IgD-negative memory B cell (primary cell): ENCODE data around the gene MYG1. TPM values are rescaled to one million over a fixed set of nuclear protein-coding genes. Genes with fewer than 3 reads are reported as not detected.

Source experiments
- H3K27ac Mint-ChIP-seq, 3 donors: one replicate each; pipeline ENCODE4 v1.8.0; 2020 to 2022; ENCODE audit warnings: mild to moderate bottlenecking in 3 of 3, mixed read lengths in 3 of 3, moderate library complexity in 1 of 3
- H3K27me3 Mint-ChIP-seq: one replicate; pipeline ENCODE4 v1.8.0; 2021; ENCODE audit warnings: mixed read lengths
- H3K36me3 Mint-ChIP-seq: one replicate; pipeline ENCODE4 v1.8.0; 2020; ENCODE audit warnings: mild to moderate bottlenecking, mixed read lengths
- H3K4me1 Mint-ChIP-seq, 3 donors: one replicate each; pipeline ENCODE4 v1.8.0; 2020 to 2022; ENCODE audit warnings: mixed read lengths in 3 of 3, mild to moderate bottlenecking in 1 of 3
- H3K4me3 Mint-ChIP-seq, 4 donors: one replicate each; pipeline ENCODE4 v1.8.0; 2020 to 2022; ENCODE audit warnings: mild to moderate bottlenecking in 4 of 4, mixed read lengths in 4 of 4, moderate library complexity in 3 of 4
- H3K9me3 Mint-ChIP-seq, 3 donors: one replicate each; pipeline ENCODE4 v1.8.0; 2020 to 2021; ENCODE audit warnings: mixed read lengths in 3 of 3, mild to moderate bottlenecking in 1 of 3
- polyA plus RNA-seq: library from polyadenylated mRNA; unstranded; fragments of 300-500 nt; fragmentation: Illumina TruSeq; gene quantifications from one replicate; pipeline ENCODE4 v1.2.3, GENCODE V29; 2021

The MYG1 gene
- polyA plus RNA-seq, 1 donor from 2014 or later = 50.4 TPM

DNA sequence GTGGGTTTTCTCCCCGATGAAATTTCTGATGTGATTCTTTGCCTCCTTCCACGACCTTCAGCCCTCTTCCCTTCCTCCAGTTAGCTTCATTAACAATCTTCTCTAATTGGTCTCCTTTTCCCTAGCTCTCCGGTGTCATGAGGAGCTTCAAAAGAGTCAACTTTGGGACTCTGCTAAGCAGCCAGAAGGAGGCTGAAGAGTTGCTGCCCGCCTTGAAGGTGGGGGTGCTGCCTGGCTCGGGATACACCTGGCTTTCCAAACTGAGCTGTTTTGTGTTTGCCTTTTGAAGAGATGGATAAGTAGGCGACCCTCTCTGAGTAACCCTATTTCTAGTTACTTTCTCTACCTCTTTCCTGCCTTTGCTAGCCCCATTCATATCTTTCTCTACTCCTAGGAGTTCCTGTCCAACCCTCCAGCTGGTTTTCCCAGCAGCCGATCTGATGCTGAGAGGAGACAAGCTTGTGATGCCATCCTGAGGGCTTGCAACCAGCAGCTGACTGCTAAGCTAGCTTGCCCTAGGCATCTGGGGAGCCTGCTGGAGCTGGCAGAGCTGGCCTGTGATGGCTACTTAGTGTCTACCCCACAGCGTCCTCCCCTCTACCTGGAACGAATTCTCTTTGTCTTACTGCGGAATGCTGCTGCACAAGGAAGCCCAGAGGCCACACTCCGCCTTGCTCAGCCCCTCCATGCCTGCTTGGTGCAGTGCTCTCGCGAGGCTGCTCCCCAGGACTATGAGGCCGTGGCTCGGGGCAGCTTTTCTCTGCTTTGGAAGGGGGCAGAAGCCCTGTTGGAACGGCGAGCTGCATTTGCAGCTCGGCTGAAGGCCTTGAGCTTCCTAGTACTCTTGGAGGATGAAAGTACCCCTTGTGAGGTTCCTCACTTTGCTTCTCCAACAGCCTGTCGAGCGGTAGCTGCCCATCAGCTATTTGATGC, 30.6 kb upstream of the MYG1 start:
- Mint-ChIP-seq H3K4me1 (peaks cover 16 to 19% (median 19%) of the 10 kb centered on the region in 3 donors), H3K27me3 (no peaks in the 10 kb centered on the region), H3K27ac (peak overlapping the region; percentile 81 to 98 (median 94)), H3K9me3 (no peaks in the 10 kb centered on the region), H3K4me3 (peak overlapping the region; percentile 96 to 99 (median 98)), H3K36me3 (no peaks in the 10 kb centered on the region)

DNA sequence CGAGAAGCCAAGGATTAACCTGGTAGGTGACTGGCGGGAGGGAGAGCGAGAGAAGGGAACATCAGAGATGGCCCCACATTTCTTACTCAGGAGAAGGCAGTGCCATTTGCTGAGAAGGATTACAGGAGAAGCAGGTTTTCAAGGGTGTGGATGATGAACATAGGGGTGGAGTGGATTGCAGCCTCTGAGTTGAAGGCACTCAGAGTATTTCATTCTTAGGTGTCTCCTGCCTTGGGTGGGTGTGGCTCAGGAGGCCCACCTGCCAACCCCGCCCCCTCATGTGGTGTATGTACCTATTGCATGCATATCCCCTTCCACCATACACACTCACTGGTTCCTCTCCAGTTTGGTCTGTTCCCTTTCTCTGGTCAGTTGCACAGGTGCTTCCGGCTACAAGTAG, 25.1 kb upstream of the MYG1 start:
- H3K4me3 Mint-ChIP-seq = no peak overlapping the region
- H3K9me3 Mint-ChIP-seq = no peaks in the 10 kb centered on the region
- peaks cover 0 to 3% (median 2%) of the 10 kb centered on the region in 3 donors for H3K4me1 Mint-ChIP-seq
- peaks cover 1% of the 10 kb centered on the region for H3K36me3 Mint-ChIP-seq
- H3K27me3 Mint-ChIP-seq = no peaks in the 10 kb centered on the region
- no peak overlapping the region for H3K27ac Mint-ChIP-seq

GRCh38 chr12:53276511-53276910, 23.0 kb upstream of the MYG1 start:
- no peaks in the 10 kb centered on the region for H3K9me3 Mint-ChIP-seq
- H3K36me3 Mint-ChIP-seq = peaks cover 1% of the 10 kb centered on the region
- H3K27ac Mint-ChIP-seq = no peak overlapping the region
- no peak overlapping the region for H3K4me3 Mint-ChIP-seq
- H3K27me3 Mint-ChIP-seq = no peaks in the 10 kb centered on the region
- peaks cover 0 to 5% (median 2%) of the 10 kb centered on the region in 3 donors for H3K4me1 Mint-ChIP-seq

DNA sequence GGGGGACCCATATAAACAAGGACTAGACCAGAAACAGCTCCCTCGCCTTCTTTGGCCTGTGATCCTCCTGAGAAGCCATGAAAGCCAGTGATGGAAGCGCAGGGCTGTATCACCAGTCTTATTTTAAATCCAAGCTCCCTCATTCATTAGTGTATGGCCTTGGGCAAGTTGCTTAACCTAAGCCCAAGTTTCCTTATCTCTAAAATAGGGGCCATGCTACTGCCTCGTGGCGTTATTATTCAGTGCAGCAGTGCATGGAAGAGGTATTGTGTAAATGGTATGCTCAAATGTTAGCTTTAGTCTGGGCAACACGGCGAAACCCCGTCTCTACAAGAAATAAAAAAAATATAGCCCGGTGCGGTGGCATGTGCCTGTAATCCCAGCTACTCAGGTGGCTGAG, 21.5 kb upstream of the MYG1 start:
- Mint-ChIP-seq H3K36me3 (peaks cover 1% of the 10 kb centered on the region), H3K9me3 (no peaks in the 10 kb centered on the region), H3K4me1 (peaks cover 0 to 2% (median 2%) of the 10 kb centered on the region in 3 donors), H3K4me3 (no peak overlapping the region), H3K27me3 (no peaks in the 10 kb centered on the region), H3K27ac (peak overlapping the region in 1 of 3 donors; percentile 47)

GRCh38 chr12:53279283-53279869, 20.1 kb upstream of the MYG1 start:
- no peaks in the 10 kb centered on the region for H3K27me3 Mint-ChIP-seq

GRCh38 chr12:53279888-53280498, 19.5 kb upstream of the MYG1 start:
- Mint-ChIP-seq H3K9me3 (no peaks in the 10 kb centered on the region), H3K27me3 (no peaks in the 10 kb centered on the region), H3K4me1 (peaks cover 0 to 2% (median 0%) of the 10 kb centered on the region in 3 donors), H3K36me3 (no peaks in the 10 kb centered on the region), H3K27ac (no peak overlapping the region), H3K4me3 (no peak overlapping the region)

More at GRCh38 chr12:53279283-53279869, 20.1 kb upstream of the MYG1 start:
- no peaks in the 10 kb centered on the region for H3K9me3 Mint-ChIP-seq
- no peak overlapping the region for H3K27ac Mint-ChIP-seq
- H3K4me1 Mint-ChIP-seq = peaks cover 0 to 2% (median under 1%) of the 10 kb centered on the region in 3 donors
- H3K4me3 Mint-ChIP-seq = no peak overlapping the region
- no peaks in the 10 kb centered on the region for H3K36me3 Mint-ChIP-seq

DNA sequence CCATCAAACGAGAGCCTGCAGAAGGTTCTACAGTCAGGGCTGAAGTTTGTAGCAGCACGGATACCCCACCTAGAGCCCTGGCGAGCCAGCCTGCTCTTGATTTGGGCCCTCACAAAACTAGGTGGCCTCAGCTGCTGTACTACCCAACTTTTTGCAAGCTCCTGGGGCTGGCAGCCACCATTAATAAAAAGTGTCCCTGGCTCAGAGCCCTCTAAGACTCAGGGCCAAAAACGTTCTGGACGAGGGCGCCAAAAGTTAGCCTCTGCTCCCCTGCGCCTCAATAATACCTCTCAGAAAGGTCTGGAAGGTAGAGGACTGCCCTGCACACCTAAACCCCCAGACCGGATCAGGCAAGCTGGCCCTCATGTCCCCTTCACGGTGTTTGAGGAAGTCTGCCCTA, 13.0 kb upstream of the MYG1 start:
- no peaks in the 10 kb centered on the region for H3K9me3 Mint-ChIP-seq
- H3K4me1 Mint-ChIP-seq = peaks cover 0 to 6% (median 4%) of the 10 kb centered on the region in 3 donors
- no peak overlapping the region for H3K27ac Mint-ChIP-seq
- H3K36me3 Mint-ChIP-seq = no peaks in the 10 kb centered on the region
- no peaks in the 10 kb centered on the region for H3K27me3 Mint-ChIP-seq
- no peak overlapping the region for H3K4me3 Mint-ChIP-seq

- no peaks in the 10 kb centered on the region for H3K9me3 Mint-ChIP-seq
- H3K27me3 Mint-ChIP-seq = no peaks in the 10 kb centered on the region
- H3K4me1 Mint-ChIP-seq = peaks cover 0 to 6% (median 4%) of the 10 kb centered on the region in 3 donors
- peak overlapping the region in 1 of 4 donors; percentile 51 for H3K4me3 Mint-ChIP-seq
- H3K36me3 Mint-ChIP-seq = no peaks in the 10 kb centered on the region
- H3K27ac Mint-ChIP-seq = peak overlapping the region in 1 of 3 donors; percentile 59
These were observed 11.7 kb upstream of the MYG1 start for GRCh38 chr12:53287741-53288216.

DNA sequence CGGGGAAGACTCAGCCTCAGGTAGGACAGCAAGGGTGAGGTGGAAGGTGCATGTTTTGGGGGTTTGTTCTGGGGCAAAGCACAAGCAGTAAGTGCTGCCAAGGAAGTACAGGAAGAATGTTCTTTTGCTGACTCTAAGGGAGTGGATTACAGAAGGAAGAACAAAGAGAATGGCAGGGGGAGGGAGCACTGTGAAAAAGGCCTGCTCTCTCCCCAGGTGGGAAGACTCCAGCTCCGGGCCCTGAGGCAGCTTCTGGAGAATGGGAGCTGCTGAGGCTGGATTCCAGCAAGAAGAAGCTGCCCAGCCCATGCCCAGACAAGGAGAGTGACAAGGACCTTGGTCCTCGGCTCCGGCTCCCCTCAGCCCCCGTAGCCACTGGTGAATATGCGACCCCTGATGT, 11.2 kb upstream of the MYG1 start:
- Mint-ChIP-seq H3K9me3 (no peaks in the 10 kb centered on the region), H3K4me1 (peaks cover 0 to 6% (median 4%) of the 10 kb centered on the region in 3 donors), H3K36me3 (no peaks in the 10 kb centered on the region), H3K27me3 (no peaks in the 10 kb centered on the region), H3K27ac (no peak overlapping the region), H3K4me3 (no peak overlapping the region)

DNA sequence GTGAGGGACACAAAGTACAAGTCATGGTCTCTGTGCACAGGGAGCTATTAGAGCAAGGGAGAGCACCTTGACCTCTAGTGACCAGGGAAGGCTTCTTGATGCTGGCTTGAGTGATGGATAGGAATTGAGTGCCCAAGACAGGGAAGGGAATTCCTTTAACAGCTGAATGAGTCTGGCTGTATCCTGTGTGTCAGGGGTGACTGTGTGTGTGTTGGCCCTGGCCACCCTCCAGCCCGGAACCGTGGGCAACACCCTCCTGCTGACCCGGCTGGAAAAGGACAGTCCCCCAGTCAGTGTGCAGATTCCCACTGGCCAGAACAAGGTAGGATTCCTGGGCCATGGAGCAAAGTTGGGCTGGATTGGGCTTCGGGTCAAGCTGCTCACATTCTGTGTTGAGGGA, 9.6 kb upstream of the MYG1 start:
- H3K4me3 Mint-ChIP-seq = no peak overlapping the region
- H3K4me1 Mint-ChIP-seq = peaks cover 0 to 7% (median 6%) of the 10 kb centered on the region in 3 donors
- no peak overlapping the region for H3K27ac Mint-ChIP-seq
- H3K36me3 Mint-ChIP-seq = no peaks in the 10 kb centered on the region
- H3K9me3 Mint-ChIP-seq = no peaks in the 10 kb centered on the region
- no peaks in the 10 kb centered on the region for H3K27me3 Mint-ChIP-seq

DNA sequence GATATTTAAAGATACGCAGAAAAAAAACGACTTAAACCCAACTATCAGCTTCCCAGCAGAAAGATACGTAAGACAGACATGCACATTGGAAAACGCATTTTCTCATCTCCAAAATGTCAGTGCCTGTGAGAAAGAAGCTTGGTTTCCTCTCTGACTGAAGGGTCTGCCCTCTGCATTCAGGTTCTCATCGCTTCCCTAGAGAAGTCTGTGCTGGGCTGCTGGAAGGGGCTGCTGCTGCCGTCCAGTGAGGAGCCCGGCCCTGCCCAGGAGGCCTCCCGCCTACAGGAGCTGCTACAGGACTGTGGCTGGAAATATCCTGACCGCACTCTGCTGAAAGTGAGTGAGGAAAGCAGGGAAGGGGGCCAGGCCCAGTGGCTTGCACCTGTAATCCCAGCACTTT, 8.8 kb upstream of the MYG1 start:
- Mint-ChIP-seq H3K4me1 (peaks cover 7 to 13% (median 12%) of the 10 kb centered on the region in 3 donors), H3K36me3 (peaks cover 3% of the 10 kb centered on the region), H3K9me3 (no peaks in the 10 kb centered on the region), H3K27me3 (no peaks in the 10 kb centered on the region), H3K4me3 (no peak overlapping the region), H3K27ac (no peak overlapping the region)

DNA sequence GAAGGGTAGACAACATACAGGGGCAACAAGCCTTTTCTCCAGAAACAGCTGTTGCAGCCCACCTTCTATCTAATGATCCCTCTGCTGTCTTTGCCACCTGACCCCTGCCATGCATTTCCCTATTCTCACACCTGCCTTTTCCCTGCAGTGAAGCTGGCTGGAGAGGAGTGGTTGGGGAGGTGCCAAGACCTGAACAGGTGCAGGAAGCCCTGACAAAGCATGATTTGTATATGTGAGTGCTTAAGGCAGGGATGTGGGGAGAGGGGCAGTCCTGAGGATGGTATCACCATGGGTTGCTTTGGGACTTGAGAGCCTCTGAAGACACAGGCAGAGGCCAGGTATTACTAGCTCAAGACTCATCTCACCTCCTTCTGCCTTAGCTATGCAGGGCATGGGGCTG, 7.1 kb upstream of the MYG1 start:
- H3K36me3 Mint-ChIP-seq = peaks cover 3% of the 10 kb centered on the region
- H3K9me3 Mint-ChIP-seq = no peaks in the 10 kb centered on the region
- peaks cover 7 to 24% (median 24%) of the 10 kb centered on the region in 3 donors for H3K4me1 Mint-ChIP-seq
- peak overlapping the region in 1 of 4 donors; percentile 34 for H3K4me3 Mint-ChIP-seq
- H3K27ac Mint-ChIP-seq = peak overlapping the region in 1 of 3 donors; percentile 69
- H3K27me3 Mint-ChIP-seq = no peaks in the 10 kb centered on the region

DNA sequence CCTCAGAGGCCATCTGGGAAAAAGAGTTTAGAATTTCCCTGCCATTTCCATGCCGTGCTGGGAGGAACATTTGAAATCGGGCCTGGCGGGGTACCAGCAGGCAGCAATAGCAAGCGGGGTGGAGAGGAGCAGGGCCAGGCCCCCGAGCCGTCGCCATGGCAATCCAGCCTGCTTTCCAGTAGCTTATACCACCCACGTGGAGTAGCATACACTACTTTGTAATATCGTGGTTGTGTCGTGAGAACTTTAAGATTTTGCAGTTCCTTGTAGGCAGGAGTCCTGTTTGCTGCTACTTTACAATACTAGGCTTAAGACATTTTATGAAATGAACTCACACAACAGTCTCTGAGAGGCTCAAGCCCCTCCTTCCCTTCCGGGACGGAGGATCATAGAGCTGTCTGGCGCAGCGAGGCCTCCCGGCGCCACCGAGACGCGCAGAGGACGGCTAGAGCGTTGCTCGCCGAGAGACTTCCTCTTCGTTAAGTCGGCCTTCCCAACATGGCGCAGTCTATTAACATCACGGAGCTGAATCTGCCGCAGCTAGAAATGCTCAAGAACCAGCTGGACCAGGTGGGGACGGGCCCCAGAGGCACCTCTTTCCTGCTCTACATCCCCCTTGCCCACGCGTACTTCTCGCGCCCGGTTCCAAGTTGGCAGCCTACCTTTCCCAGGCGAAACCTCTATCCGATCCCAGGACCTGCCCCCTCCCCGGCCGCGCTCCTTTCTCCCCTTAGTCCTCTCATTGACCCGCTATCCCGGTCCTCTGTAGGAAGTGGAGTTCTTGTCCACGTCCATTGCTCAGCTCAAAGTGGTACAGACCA, 4.2 kb upstream of the MYG1 start, which contains the start of gene PFDN5:
Gene PFDN5 (plus strand): TSS at position 473 of the 821 bp plus-strand sequence. CDS start 26 bp downstream, at position 499.
- no peaks in the 10 kb centered on the region for H3K27me3 Mint-ChIP-seq
- peak within 1 kb of the TSS; percentile 87 to 99 (median 99) for H3K27ac Mint-ChIP-seq
- H3K36me3 Mint-ChIP-seq = peaks cover 7% of the 10 kb centered on the region
- no peaks in the 10 kb centered on the region for H3K9me3 Mint-ChIP-seq
- H3K4me3 Mint-ChIP-seq = peak within 1 kb of the TSS; percentile 95 to 100 (median 99)
- peaks cover 15 to 34% (median 33%) of the 10 kb centered on the region in 3 donors for H3K4me1 Mint-ChIP-seq

DNA sequence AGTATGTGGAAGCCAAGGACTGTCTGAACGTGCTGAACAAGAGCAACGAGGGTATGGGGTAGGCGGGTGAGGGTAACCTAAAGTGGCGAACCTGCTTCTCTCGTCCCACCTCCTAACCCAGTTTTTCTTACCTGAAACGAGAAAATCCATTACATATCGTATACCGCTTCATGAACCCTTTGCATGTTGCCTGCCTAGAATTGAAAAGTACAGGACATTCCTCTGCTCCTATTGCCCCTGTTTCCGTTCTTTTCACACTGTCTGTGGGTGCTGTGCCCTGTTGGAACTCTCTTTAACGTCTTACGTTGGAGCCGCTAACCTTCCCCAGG, 3.6 kb upstream of the MYG1 start:
- H3K4me1 Mint-ChIP-seq = peaks cover 15 to 39% (median 38%) of the 10 kb centered on the region in 3 donors
- peaks cover 10% of the 10 kb centered on the region for H3K36me3 Mint-ChIP-seq
- no peaks in the 10 kb centered on the region for H3K27me3 Mint-ChIP-seq
- peak overlapping the region; percentile 87 to 99 (median 99) for H3K27ac Mint-ChIP-seq
- H3K4me3 Mint-ChIP-seq = peak overlapping the region; percentile 95 to 100 (median 99)
- no peaks in the 10 kb centered on the region for H3K9me3 Mint-ChIP-seq
